Transverse colon (tissue), 4 donors: ENCODE measurements around the gene MYO16. TPM values are rescaled to one million over a fixed set of nuclear protein-coding genes. Genes with fewer than 3 reads are reported as not detected.

ENCODE experiments used
- DNase-seq: peaks from one replicate; pipeline ENCODE4 v3.0.0-alpha.2; 2019
- H3K27ac ChIP-seq, 4 donors: fragments of 200-600 bp; sonication (generic); 2 replicates each; pipeline ENCODE4 v1.5.1; 2016 to 2018; ENCODE audit warnings: inconsistent platforms in 4 of 4
- H3K27me3 ChIP-seq: fragments of 200-600 bp; sonication (generic); 2 replicates; pipeline ENCODE4 v1.5.1; 2017; ENCODE audit warnings: inconsistent platforms
- H3K36me3 ChIP-seq, 4 donors: fragments of 200-600 bp; sonication (generic); 2 replicates each; pipeline ENCODE4 v1.5.1; 2017 to 2019; ENCODE audit warnings: inconsistent platforms in 4 of 4
- H3K4me1 ChIP-seq, 4 donors: fragments of 200-600 bp; sonication (generic); 2 replicates each; pipeline ENCODE4 v1.5.1; 2017 to 2020; ENCODE audit warnings: inconsistent platforms in 4 of 4
- H3K4me3 ChIP-seq, 4 donors: fragments of 200-600 bp; sonication (generic); 1 replicate in 1 of 4; 2 replicates in 3 of 4; pipeline versions ENCODE4 v1.5.1 to v1.6.1; 2017 to 2019; ENCODE audit warnings: inconsistent platforms in 4 of 4
- H3K9me3 ChIP-seq, 2 donors: fragments of 200-600 bp; sonication (generic); 2 replicates each; pipeline ENCODE4 v1.5.1; 2017 to 2019; ENCODE audit warnings: inconsistent platforms in 2 of 2
- EP300 ChIP-seq: sonication (generic); formaldehyde crosslinking; IDR thresholded peaks from one replicate; pipeline ENCODE4 v1.6.1; 2017; ENCODE audit warnings: antibody characterized with exemption, low read depth
- POLR2A ChIP-seq: fragments of 450-650 bp; IDR thresholded peaks from one replicate; pipeline ENCODE4 v1.6.1; 2016; ENCODE audit warnings: antibody characterized with exemption, mild to moderate bottlenecking, moderate library complexity
- POLR2AphosphoS5 ChIP-seq, 3 donors: sonication (generic); formaldehyde crosslinking; IDR thresholded peaks; one replicate each; pipeline ENCODE4 v1.6.1; 2016; ENCODE audit warnings: antibody characterized with exemption in 3 of 3
- WGBS, 2 donors: methylation state at CpG; one replicate each; pipeline ENCODE4 v1.1.5; 2018; ENCODE audit warnings: low coverage in 1 of 2; 5-methylcytosine and 5-hydroxymethylcytosine counted together
- in situ Hi-C, 4 donors: fragments of 200-750 bp; cut with MboI; loops; one replicate each; pipeline versions ENCODE4 v1.15.0 to v1.15.1; 2017; ENCODE audit warnings: low sequenced_read_pairs in 3 of 4, low pct_ligation_motif_present in 1 of 4, low pct_unique_long_range_greater_than_20kb in 1 of 4
- intact Hi-C: fragments of 100-400 bp; cut with DNase I; formaldehyde crosslinking; loops from one replicate; pipeline ENCODE4 v1.15.1; 2023; ENCODE audit warnings: low total_unique reads
- total RNA-seq, 4 donors: library from RNA; depleted of rRNA; stranded (reverse); fragments of >200 nt; gene quantifications; one replicate each; pipeline ENCODE4 v1.1.0, GENCODE V29; 2016
- TF ChIP-seq, protein P1 (sequence below), 5 experiments: fragments of 200-600 bp in 3 of 5; fragments of 450-650 bp in 2 of 5; sonication (generic) in 3 of 5; IDR thresholded peaks; 1 replicate in 2 of 5; 2 replicates in 3 of 5; pipeline ENCODE4 v1.5.1; 2016 to 2017; ENCODE audit warnings: antibody characterized with exemption in 5 of 5, inconsistent platforms in 3 of 5, mild to moderate bottlenecking in 2 of 5, moderate library complexity in 1 of 5

The MYO16 gene
- total RNA-seq, 4 donors from 2014 or later = under 0.01 to 3.4 TPM; not detected in 2

DNA sequence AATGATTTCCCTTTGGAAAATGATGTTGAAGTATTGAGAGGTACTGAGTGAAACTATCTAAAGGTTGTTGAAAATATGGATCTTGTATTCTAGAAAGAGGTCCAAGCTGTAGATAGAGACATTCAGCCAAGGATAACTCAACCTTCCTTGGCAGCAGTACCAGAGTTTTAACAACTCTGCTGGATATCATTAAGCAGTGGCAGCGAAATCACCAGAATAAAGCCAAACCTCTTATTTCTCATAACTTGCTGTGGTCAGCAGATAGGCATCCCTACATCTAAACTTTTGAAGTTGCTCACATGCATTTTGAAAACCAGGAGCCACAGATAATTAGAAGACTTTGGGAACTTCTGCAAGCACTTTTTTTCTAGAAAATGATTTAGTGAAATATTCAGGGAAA is 597.2 kb downstream of the MYO16 start:
- no peak overlapping the region for H3K27ac ChIP-seq
- TF ChIP-seq POLR2A (no peak), POLR2AphosphoS5 (IDR thresholded peaks at IDR 0.05) (no peak), EP300 (no peak)
- TF ChIP-seq, protein P1, sequence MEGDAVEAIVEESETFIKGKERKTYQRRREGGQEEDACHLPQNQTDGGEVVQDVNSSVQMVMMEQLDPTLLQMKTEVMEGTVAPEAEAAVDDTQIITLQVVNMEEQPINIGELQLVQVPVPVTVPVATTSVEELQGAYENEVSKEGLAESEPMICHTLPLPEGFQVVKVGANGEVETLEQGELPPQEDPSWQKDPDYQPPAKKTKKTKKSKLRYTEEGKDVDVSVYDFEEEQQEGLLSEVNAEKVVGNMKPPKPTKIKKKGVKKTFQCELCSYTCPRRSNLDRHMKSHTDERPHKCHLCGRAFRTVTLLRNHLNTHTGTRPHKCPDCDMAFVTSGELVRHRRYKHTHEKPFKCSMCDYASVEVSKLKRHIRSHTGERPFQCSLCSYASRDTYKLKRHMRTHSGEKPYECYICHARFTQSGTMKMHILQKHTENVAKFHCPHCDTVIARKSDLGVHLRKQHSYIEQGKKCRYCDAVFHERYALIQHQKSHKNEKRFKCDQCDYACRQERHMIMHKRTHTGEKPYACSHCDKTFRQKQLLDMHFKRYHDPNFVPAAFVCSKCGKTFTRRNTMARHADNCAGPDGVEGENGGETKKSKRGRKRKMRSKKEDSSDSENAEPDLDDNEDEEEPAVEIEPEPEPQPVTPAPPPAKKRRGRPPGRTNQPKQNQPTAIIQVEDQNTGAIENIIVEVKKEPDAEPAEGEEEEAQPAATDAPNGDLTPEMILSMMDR (IDR thresholded peaks at IDR 0.05) = no peak
- H3K27me3 ChIP-seq = no peaks in the 10 kb centered on the region
- 67 to 84% methylated on average over 1 of the region's 1 CpG for WGBS, 2 donors
- H3K4me1 ChIP-seq = no peaks in the 10 kb centered on the region
- intact Hi-C loops (no loop called here), in situ Hi-C loops (no loop called here)
- no peaks in the 10 kb centered on the region for H3K36me3 ChIP-seq
- no peaks in the 10 kb centered on the region for H3K9me3 ChIP-seq
- no peak overlapping the region for H3K4me3 ChIP-seq
- no peak for DNase-seq

DNA sequence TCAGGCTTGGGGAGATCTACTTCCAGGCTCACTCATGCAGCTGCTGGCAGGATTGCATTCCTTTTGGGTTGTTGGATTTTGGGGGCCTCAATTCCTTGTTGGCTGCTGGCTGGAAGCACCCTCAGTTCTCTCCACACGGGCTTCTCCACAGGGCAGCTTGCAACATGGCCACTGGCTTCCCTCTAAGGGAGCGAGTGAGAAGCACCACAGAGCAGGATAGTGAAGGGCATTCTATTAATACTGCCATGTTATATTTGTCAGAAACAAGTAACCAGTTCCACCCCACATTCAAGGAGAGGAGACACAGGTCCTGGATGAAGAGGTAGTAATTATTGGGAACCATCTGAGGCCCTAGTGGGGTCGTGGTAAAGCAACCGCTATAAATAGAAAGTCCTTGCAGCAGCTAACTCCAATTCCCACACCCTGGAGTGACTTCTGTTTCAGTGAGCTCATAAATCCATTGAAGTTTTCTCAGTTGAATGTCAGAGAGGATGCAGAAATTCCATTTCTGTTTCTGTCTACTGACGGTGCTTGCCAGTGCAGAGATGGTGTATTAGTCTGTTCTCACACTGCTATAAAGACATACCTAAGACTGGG is 598.0 kb downstream of the MYO16 start:
- no peak for DNase-seq
- 58 to 67% methylated on average over 1 to 5 of the region's 5 CpGs for WGBS, 2 donors
- no peak for TF ChIP-seq POLR2AphosphoS5 (IDR thresholded peaks at IDR 0.05)
- no peak for TF ChIP-seq EP300
- TF ChIP-seq, protein P1 (IDR thresholded peaks at IDR 0.05) = no peak
- no peak for TF ChIP-seq POLR2A
- intact Hi-C loops = no loop called here
- Histone ChIP-seq H3K27me3 (no peaks in the 10 kb centered on the region), H3K9me3 (no peaks in the 10 kb centered on the region), H3K27ac (no peak overlapping the region), H3K36me3 (no peaks in the 10 kb centered on the region), H3K4me1 (no peaks in the 10 kb centered on the region), H3K4me3 (no peak overlapping the region)
- in situ Hi-C loops = no loop called here

DNA sequence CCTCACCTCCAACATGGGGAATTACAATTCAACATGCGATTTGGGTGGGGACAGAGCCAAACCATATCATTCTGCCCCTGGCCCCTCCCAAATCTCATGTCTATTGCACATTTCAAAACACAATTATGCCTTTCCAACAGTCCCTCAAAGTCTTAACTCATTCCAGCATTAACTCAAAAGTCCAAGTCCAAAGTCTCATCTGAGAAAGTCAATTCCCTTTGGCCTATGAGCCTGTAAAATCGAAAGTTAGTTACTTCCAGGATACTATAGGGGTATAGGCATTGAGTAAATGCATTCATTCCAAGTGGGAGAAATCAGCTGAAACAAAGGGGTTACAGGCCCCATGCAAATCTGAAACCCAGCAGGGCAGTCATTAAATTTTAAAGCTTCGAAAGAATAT is 598.8 kb downstream of the MYO16 start:
- WGBS, 2 donors = 73 to 78% methylated on average over 3 of the region's 3 CpGs
- Histone ChIP-seq H3K36me3 (no peaks in the 10 kb centered on the region), H3K27ac (no peak overlapping the region), H3K9me3 (no peaks in the 10 kb centered on the region), H3K4me1 (no peaks in the 10 kb centered on the region), H3K4me3 (no peak overlapping the region), H3K27me3 (no peaks in the 10 kb centered on the region)
- in situ Hi-C loops = no loop called here
- intact Hi-C loops = no loop called here
- no peak for TF ChIP-seq EP300
- TF ChIP-seq POLR2A = no peak
- TF ChIP-seq, protein P1 (IDR thresholded peaks at IDR 0.05) = no peak
- TF ChIP-seq POLR2AphosphoS5 (IDR thresholded peaks at IDR 0.05) = no peak
- no peak for DNase-seq

DNA sequence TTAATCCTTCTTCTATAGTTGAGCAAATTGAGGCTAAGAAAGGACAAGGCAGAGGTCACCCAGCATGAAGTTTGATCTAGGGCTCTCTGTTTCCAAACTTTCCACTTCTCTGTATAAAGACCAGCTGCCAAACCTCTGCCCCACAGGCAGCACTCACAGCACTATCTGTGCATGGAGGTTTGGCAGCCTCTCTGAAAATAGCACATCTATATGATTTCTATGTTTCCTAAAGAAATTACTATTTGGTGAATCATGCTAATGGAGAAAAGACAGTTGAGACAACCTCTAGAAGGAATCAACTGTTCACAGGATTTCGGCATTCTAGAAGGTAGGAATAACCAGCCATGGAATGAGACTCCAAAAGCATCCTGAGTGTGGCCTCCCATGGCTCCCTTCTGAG is 602.5 kb downstream of the MYO16 start:
- no peaks in the 10 kb centered on the region for H3K27me3 ChIP-seq
- TF ChIP-seq, protein P1 (IDR thresholded peaks at IDR 0.05) = no peak
- TF ChIP-seq POLR2AphosphoS5 (IDR thresholded peaks at IDR 0.05) = no peak
- TF ChIP-seq EP300 = no peak
- no peak for TF ChIP-seq POLR2A
- in situ Hi-C loops = no loop called here
- no peaks in the 10 kb centered on the region for H3K36me3 ChIP-seq
- H3K27ac ChIP-seq = no peak overlapping the region
- H3K4me1 ChIP-seq = no peaks in the 10 kb centered on the region
- H3K4me3 ChIP-seq = no peak overlapping the region
- WGBS, 2 donors = 87 to 100% methylated on average over 1 of the region's 1 CpG
- DNase-seq = no peak
- intact Hi-C loops = no loop called here
- H3K9me3 ChIP-seq = no peaks in the 10 kb centered on the region
